Endometrial microvascular endothelial cells (primary cell): ENCODE results near the gene GPR149. TPM values are rescaled to one million over a fixed set of nuclear protein-coding genes. Genes with fewer than 3 reads are reported as not detected.

Experiments
- total RNA-seq: library from RNA; depleted of rRNA; stranded (reverse); fragments of >200 nt; gene quantifications from one replicate; pipeline ENCODE4 v1.2.3, GENCODE V29; 2015; ENCODE audit errors: inconsistent ontology term

Gene GPR149
- total RNA-seq, 1 donor from 2014 or later: not detected

Other genes starting within 250 kb of the GPR149 start
- 56.4 TPM for gene DHX36, start 105.7 kb downstream of the GPR149 start, total RNA-seq